GM19467 (cell line): ENCODE data around the gene PTPRN2.
"Not testable (repeated sequence)": the region's sequence is repeated elsewhere in the genome, so short reads cannot be mapped to it uniquely, and the experiment has no call there.

Experiments
- ATAC-seq: cut with Tn5 transposase; IDR thresholded peaks from one replicate; pipeline ENCODE4 v1.9.1; 2021; ENCODE audit warnings: mild to moderate bottlenecking, moderate library complexity; ENCODE audit not compliant: unreplicated experiment

PTPRN2 gene

GRCh38 chr7:158472596-158472995, 115.0 kb downstream of the PTPRN2 start:
- ATAC-seq = no peak

GRCh38 chr7:158471716-158472115, 115.9 kb downstream of the PTPRN2 start:
- no peak for ATAC-seq

- no peak for ATAC-seq
Measured at GRCh38 chr7:158470336-158470735, 117.3 kb downstream of the PTPRN2 start.

- ATAC-seq = no peak
Measured at GRCh38 chr7:158469396-158470051, 118.1 kb downstream of the PTPRN2 start.

- no peak for ATAC-seq
Measured at GRCh38 chr7:158468700-158469296, 118.8 kb downstream of the PTPRN2 start.

GRCh38 chr7:158468181-158468580, 119.4 kb downstream of the PTPRN2 start:
- ATAC-seq = no peak

GRCh38 chr7:158467562-158467961, 120.1 kb downstream of the PTPRN2 start:
- no peak for ATAC-seq

GRCh38 chr7:158463317-158463716, 124.3 kb downstream of the PTPRN2 start:
- no peak for ATAC-seq

GRCh38 chr7:158461824-158462223, 125.8 kb downstream of the PTPRN2 start:
- no peak for ATAC-seq

- no peak for ATAC-seq
Measured at GRCh38 chr7:158460665-158461064, 127.0 kb downstream of the PTPRN2 start.

- no peak for ATAC-seq
Measured at GRCh38 chr7:158458716-158459282, 128.8 kb downstream of the PTPRN2 start.

- no peak for ATAC-seq
Measured at GRCh38 chr7:158458096-158458495, 129.5 kb downstream of the PTPRN2 start.

GRCh38 chr7:158457586-158457985, 130.0 kb downstream of the PTPRN2 start:
- not testable (repeated sequence) for ATAC-seq

- no peak for ATAC-seq
Measured at GRCh38 chr7:158454631-158455030, 133.0 kb downstream of the PTPRN2 start.

GRCh38 chr7:158453663-158454062, 134.0 kb downstream of the PTPRN2 start:
- no peak for ATAC-seq

- no peak for ATAC-seq
Measured at GRCh38 chr7:158452331-158452730, 135.3 kb downstream of the PTPRN2 start.

- no peak for ATAC-seq
Measured at GRCh38 chr7:158450476-158451124, 137.0 kb downstream of the PTPRN2 start.

- ATAC-seq = no peak
Measured at GRCh38 chr7:158449942-158450341, 137.7 kb downstream of the PTPRN2 start.

GRCh38 chr7:158449266-158449665, 138.4 kb downstream of the PTPRN2 start:
- no peak for ATAC-seq

- ATAC-seq = no peak
Measured at GRCh38 chr7:158448430-158449100, 139.1 kb downstream of the PTPRN2 start.

GRCh38 chr7:158447506-158448171, 140.0 kb downstream of the PTPRN2 start:
- no peak for ATAC-seq
